Endothelial cell of umbilical vein (primary cell): ENCODE results near the gene SCAANT1.

ENCODE experiments used
- EZH2 ChIP-seq: IDR thresholded peaks from 2 replicates; pipeline ENCODE4 v1.6.1; 2012; ENCODE audit warnings: borderline replicate concordance, low read depth, mild to moderate bottlenecking, moderate library complexity, low read length, inconsistent platforms; ENCODE audit not compliant: severe bottlenecking
- FOS ChIP-seq: IDR thresholded peaks from 2 replicates; pipeline ENCODE4 v1.6.1; 2011; ENCODE audit warnings: mild to moderate bottlenecking, low read length, moderate library complexity, borderline replicate concordance; ENCODE audit not compliant: insufficient read depth
- JUN ChIP-seq: IDR thresholded peaks from 2 replicates; pipeline ENCODE4 v1.6.1; 2011; ENCODE audit warnings: borderline replicate concordance, low read depth; ENCODE audit not compliant: insufficient read length, insufficient read depth
- MYC ChIP-seq: IDR thresholded peaks from one replicate; pipeline ENCODE4 v1.6.1; 2011; ENCODE audit warnings: mild to moderate bottlenecking, low read depth, low read length
- POLR2A ChIP-seq: IDR thresholded peaks from 2 replicates; pipeline ENCODE4 v1.6.1; 2012; ENCODE audit warnings: low read depth, mild to moderate bottlenecking, control low read depth, low read length
- POLR2AphosphoS5 ChIP-seq: IDR thresholded peaks from 2 replicates; pipeline ENCODE4 v1.6.1; 2012; ENCODE audit warnings: low read depth, mild to moderate bottlenecking, control low read depth, low read length, moderate library complexity; ENCODE audit not compliant: insufficient read depth
- TF ChIP-seq, protein P1 (sequence below), 2 donors: IDR thresholded peaks; 1 replicate in 1 of 2; 2 replicates in 1 of 2; pipeline ENCODE4 v1.5.1; 2011; ENCODE audit warnings: low read length in 2 of 2, mild to moderate bottlenecking in 2 of 2, moderate library complexity in 2 of 2, control low read depth in 1 of 2, inconsistent platforms in 1 of 2, low read depth in 1 of 2; ENCODE audit not compliant: insufficient read depth in 1 of 2; ENCODE audit errors: extremely low read depth in 1 of 2
- TF ChIP-seq, protein P2 (sequence below): IDR thresholded peaks from 2 replicates; pipeline ENCODE4 v1.6.1; 2011; ENCODE audit not compliant: insufficient read depth, insufficient read length

DNA sequence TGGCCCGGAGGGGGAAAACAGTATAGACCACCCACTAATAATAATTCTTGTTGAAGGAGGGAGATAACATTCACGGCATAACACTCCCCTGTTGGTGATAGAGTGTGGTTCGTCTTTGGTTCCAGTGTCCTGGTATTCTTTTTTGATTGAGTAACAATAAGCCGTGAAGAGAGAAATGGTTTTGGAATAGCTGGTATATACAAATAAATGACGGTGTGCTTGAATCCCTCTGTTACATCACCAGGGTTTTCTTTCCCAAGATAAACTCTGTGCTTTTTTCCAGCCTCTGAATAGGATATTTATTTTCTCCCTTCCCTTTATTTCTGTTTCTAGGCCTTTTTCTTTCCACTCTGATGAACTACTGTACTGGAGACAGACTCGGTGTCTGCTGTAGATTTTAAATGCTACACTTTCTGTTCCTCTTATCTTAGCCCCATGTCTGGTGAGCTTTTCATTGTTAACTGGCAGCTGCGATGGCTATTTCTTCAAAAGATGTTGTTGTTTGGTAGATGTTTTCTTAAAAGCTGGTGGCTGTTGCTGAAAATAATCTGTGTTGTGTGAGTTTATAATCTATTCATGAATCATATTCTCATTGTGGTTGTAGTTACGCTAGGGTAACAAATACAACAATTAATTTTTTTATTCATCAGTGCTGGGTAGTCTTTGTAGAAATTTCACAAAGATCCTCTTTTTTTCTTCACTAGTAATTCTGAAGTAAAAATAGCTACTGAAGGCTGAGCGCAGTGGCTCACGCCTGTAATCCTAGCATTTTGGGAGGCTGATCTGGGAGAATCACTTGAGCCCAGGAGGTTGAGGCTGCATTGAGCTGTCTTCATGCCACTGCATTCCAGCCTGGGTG is 15.5 kb upstream of the SCAANT1 start:
- TF ChIP-seq, protein P1, sequence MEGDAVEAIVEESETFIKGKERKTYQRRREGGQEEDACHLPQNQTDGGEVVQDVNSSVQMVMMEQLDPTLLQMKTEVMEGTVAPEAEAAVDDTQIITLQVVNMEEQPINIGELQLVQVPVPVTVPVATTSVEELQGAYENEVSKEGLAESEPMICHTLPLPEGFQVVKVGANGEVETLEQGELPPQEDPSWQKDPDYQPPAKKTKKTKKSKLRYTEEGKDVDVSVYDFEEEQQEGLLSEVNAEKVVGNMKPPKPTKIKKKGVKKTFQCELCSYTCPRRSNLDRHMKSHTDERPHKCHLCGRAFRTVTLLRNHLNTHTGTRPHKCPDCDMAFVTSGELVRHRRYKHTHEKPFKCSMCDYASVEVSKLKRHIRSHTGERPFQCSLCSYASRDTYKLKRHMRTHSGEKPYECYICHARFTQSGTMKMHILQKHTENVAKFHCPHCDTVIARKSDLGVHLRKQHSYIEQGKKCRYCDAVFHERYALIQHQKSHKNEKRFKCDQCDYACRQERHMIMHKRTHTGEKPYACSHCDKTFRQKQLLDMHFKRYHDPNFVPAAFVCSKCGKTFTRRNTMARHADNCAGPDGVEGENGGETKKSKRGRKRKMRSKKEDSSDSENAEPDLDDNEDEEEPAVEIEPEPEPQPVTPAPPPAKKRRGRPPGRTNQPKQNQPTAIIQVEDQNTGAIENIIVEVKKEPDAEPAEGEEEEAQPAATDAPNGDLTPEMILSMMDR (IDR thresholded peaks at IDR 0.05; ENCODE audit: extremely low read depth in 1 of 2, insufficient read depth in 1 of 2, low read depth in 1 of 2, low read length in 2 of 2) = no peak
- TF ChIP-seq POLR2A = no peak
- no peak for TF ChIP-seq JUN
- TF ChIP-seq EZH2 = no peak
- TF ChIP-seq FOS = no peak
- no peak for TF ChIP-seq POLR2AphosphoS5
- TF ChIP-seq, protein P2, sequence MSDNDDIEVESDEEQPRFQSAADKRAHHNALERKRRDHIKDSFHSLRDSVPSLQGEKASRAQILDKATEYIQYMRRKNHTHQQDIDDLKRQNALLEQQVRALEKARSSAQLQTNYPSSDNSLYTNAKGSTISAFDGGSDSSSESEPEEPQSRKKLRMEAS = no peak
- TF ChIP-seq MYC = no peak
